BJ (cell line): ENCODE measurements around the gene CRYBA1. TPM values are rescaled to one million over a fixed set of nuclear protein-coding genes. Genes with fewer than 3 reads are reported as not detected.

Source experiments
- CTCF ChIA-PET: fragments of 350-600 bp; formaldehyde crosslinking; extraction: SDS; loops from one replicate; lab custom pipeline; 2021; ENCODE audit warnings: antibody characterized with exemption, inconsistent platforms; lab: Yijun Ruan, JAX
- POLR2A ChIA-PET: fragments of 300-600 bp; sonication (Branson Sonifier 250); formaldehyde crosslinking; extraction: SDS; loops from one replicate; lab custom pipeline; 2021; ENCODE audit warnings: antibody characterized with exemption; lab: Charles Lee
- DNase-seq: peaks from one replicate; pipeline ENCODE4 v3.0.0-alpha.2; 2011; ENCODE audit warnings: low read depth
- H3K27me3 ChIP-seq: 2 replicates; pipeline ENCODE4 v1.6.0; 2011; ENCODE audit warnings: low read length; ENCODE audit not compliant: control insufficient read depth, insufficient read depth
- H3K36me3 ChIP-seq: 2 replicates; pipeline ENCODE4 v1.5.1; 2011; ENCODE audit warnings: low read length; ENCODE audit not compliant: control insufficient read depth, insufficient read depth
- H3K4me3 ChIP-seq: 2 replicates; pipeline ENCODE4 v1.5.1; 2011; ENCODE audit warnings: low read depth, mild to moderate bottlenecking, control low read depth, low read length
- polyA plus RNA-seq: library from polyadenylated mRNA; depleted of rRNA; stranded (reverse); fragments of >200 nt; gene quantifications from 2 replicates; pipeline ENCODE4 v1.2.3, GENCODE V29; 2011
- TF ChIP-seq, protein P1 (sequence below): IDR thresholded peaks from 2 replicates; pipeline ENCODE4 v1.5.1; 2011; ENCODE audit warnings: low read depth, mild to moderate bottlenecking, control low read depth, inconsistent platforms, low read length, moderate library complexity; ENCODE audit not compliant: insufficient read depth

Gene CRYBA1
- polyA plus RNA-seq, 1 experiment: not detected

DNA sequence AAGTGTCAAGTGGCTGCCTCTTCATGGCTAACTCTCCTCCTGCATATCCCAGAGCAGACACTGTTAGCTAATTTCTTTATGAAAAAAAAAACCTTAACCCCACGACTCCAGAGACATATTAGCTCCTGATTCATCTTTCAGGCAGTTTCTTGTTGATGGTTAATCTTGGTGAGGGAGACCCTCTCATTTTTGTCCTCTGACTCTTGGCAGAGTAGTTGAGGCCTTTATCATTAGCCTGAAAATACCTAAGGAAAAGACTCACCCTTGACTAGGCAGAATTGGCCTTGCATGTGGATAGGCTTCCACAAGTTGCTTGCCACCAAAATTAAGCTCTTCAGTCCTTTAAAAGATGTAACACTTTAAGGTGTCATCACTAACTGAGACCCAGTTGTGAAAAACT, 4.0 kb downstream of the CRYBA1 start:
- ChIA-PET POLR2A (interaction anchor here (0.6 to 1.0 kb wide), 3 partner anchors 10 to 43 kb away, joined by 3 to 4 read pairs (median 3); partner anchors contain the start of gene NUFIP2), CTCF (interaction anchor here (0.7 to 3.2 kb wide), 9 partner anchors 9 to 107 kb away, joined by 3 to 33 read pairs (median 5); no protein-coding TSS in a partner anchor)
- H3K4me3 ChIP-seq: no peak overlapping the region
- no peaks in the 10 kb centered on the region for H3K27me3 ChIP-seq
- peak; percentile 37 for DNase-seq
- H3K36me3 ChIP-seq: no peaks in the 10 kb centered on the region
- TF ChIP-seq, protein P1, sequence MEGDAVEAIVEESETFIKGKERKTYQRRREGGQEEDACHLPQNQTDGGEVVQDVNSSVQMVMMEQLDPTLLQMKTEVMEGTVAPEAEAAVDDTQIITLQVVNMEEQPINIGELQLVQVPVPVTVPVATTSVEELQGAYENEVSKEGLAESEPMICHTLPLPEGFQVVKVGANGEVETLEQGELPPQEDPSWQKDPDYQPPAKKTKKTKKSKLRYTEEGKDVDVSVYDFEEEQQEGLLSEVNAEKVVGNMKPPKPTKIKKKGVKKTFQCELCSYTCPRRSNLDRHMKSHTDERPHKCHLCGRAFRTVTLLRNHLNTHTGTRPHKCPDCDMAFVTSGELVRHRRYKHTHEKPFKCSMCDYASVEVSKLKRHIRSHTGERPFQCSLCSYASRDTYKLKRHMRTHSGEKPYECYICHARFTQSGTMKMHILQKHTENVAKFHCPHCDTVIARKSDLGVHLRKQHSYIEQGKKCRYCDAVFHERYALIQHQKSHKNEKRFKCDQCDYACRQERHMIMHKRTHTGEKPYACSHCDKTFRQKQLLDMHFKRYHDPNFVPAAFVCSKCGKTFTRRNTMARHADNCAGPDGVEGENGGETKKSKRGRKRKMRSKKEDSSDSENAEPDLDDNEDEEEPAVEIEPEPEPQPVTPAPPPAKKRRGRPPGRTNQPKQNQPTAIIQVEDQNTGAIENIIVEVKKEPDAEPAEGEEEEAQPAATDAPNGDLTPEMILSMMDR: no peak

DNA sequence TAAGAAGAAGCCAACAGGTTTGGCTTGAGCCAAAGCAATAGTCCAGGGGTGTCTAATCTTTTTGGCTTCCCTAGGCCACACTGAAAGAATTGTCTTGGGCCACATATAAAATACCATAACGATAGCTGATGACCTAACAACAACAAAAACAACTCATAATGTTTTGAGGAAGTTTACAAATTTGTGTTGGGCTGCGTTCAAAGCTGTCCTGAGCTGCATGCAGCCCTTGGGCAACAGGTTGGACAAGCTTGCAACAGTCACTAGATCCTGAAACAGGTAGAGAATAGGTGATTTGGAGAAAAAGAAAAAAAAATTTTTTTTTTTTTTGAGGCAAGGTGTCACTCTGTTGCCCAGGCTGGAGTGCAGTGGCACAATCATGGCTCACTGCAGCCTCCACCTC, 4.5 kb downstream of the CRYBA1 start:
- DNase-seq: no peak
- ChIA-PET POLR2A (no interaction called here), CTCF (interaction anchor here (0.7 to 3.2 kb wide), 7 partner anchors 9 to 102 kb away, joined by 3 to 33 read pairs (median 8); no protein-coding TSS in a partner anchor)
- TF ChIP-seq, protein P1: no peak
- H3K4me3 ChIP-seq: no peak overlapping the region
- no peaks in the 10 kb centered on the region for H3K27me3 ChIP-seq
- H3K36me3 ChIP-seq: no peaks in the 10 kb centered on the region

DNA sequence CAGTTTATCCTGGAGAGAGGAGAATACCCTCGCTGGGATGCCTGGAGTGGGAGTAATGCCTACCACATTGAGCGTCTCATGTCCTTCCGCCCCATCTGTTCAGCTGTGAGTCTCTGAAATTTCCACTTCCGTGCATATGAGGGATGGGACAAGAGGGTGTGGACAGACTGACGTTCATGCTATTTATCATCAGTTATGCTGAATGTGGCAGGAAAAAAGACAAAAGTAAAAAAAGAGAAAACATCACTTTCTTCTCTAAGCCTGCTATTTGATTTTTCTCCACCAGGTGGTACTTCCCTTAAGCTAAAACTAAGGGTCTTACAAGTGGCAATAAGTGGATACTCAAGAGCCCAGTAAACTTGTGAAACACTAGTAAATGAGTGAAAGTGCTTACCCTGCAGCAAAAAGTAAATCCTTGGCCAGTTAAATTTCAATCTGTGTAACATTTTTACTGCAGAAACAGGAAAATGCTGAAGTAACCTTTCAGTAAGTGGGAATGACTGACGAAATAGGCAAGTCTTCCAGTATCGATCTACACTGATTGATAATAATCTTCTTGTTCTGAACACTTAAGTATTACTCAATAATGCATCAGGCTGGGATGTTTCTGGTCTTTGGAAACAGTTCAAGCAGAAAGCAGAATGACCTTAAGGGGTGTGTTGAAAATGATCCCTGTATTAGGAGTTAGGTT, 5.6 kb downstream of the CRYBA1 start:
- POLR2A ChIA-PET: no interaction called here

DNA sequence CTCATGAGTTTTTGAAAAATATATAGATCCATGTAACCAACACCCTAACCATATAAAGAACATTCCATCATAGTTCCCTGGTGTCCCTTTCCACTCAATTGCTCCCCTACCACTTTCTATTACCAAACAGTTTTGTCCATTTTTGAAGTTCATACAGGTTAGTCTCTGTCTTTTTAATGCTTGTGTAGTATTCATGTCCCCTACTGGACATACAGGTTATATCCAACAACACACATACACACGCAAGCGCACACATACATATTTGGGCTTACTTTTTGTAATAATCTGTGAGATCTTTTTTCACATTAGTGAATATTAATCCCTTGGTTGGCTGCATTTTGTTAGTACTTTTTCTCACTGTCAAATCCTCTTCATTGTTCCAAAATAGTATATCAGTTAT, 6.4 kb downstream of the CRYBA1 start:
- H3K4me3 ChIP-seq: no peak overlapping the region
- ChIA-PET CTCF (no interaction called here), POLR2A (no interaction called here)
- H3K27me3 ChIP-seq: no peaks in the 10 kb centered on the region
- DNase-seq: no peak
- TF ChIP-seq, protein P1: no peak
- H3K36me3 ChIP-seq: no peaks in the 10 kb centered on the region

More for the DNA sequence above, 5.6 kb downstream of the CRYBA1 start:
- no peak for DNase-seq
- CTCF ChIA-PET: interaction anchor here (0.9 to 3.2 kb wide), 7 partner anchors 11 to 104 kb away, joined by 3 to 33 read pairs (median 4); no protein-coding TSS in a partner anchor
- Histone ChIP-seq H3K4me3 (no peak overlapping the region), H3K36me3 (no peaks in the 10 kb centered on the region), H3K27me3 (no peaks in the 10 kb centered on the region)
- TF ChIP-seq, protein P1: peak; percentile 44

DNA sequence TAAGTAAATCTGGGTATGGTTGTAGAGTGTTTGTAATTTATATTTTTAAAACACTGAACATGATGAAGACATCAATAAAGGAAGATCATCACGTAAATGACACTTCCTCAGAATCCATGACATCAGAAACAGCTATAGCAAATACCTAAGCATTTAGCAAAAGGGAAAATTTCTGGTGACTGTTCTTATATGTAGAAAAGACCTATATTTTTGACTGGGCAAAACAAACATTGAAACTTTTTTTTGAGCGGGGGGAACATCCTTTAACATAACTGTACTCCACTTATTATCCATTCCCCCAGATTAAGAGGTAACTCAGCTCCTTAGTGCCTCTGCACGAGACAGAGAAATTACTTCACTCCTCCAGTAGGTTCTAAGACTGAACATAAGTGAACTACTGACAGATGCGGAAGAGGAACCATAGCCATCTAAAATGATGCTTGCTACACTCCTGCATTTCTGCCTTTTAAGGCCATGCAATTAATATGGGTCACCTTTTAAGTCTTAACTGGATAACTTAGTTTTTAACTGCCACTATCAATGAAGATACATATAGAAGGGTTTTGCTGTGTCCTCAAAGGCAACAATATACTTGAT, 9.4 kb downstream of the CRYBA1 start:
- POLR2A ChIA-PET: interaction anchor here (0.5 to 0.9 kb wide), 2 partner anchors 35 to 38 kb away, joined by 3 read pairs; no protein-coding TSS in a partner anchor
- TF ChIP-seq, protein P1: no peak
- no peaks in the 10 kb centered on the region for H3K36me3 ChIP-seq
- DNase-seq: no peak
- CTCF ChIA-PET: interaction anchor here (1.0 to 2.6 kb wide), 7 partner anchors 10 to 112 kb away, joined by 3 to 26 read pairs (median 4); no protein-coding TSS in a partner anchor
- H3K27me3 ChIP-seq: no peaks in the 10 kb centered on the region
- no peak overlapping the region for H3K4me3 ChIP-seq
